Kasumi-1 (cell line): ENCODE measurements around the gene CYYR1.

ENCODE experiments used
- DNase-seq, 2 experiments: peaks; one replicate each; lab custom pipeline; 2025; lab: John Stamatoyannopoulos, UW

CYYR1 gene

GRCh38 chr21:26433386-26433785 is 139.7 kb downstream of the CYYR1 start:
- DNase-seq = no peak

GRCh38 chr21:26432410-26432809 is 140.7 kb downstream of the CYYR1 start:
- no peak for DNase-seq

- no peak for DNase-seq
Measured at GRCh38 chr21:26425576-26425975, 147.5 kb downstream of the CYYR1 start.

- DNase-seq = no peak
Measured at GRCh38 chr21:26423511-26423910, 149.6 kb downstream of the CYYR1 start.

GRCh38 chr21:26422706-26423105 is 150.4 kb downstream of the CYYR1 start:
- no peak for DNase-seq

- no peak for DNase-seq
Measured at GRCh38 chr21:26422138-26422537, 150.9 kb downstream of the CYYR1 start.

GRCh38 chr21:26421724-26422123 is 151.4 kb downstream of the CYYR1 start:
- DNase-seq = no peak
